ENCODE data around the gene C9orf57. TPM values are rescaled to one million over a fixed set of nuclear protein-coding genes. Genes with fewer than 3 reads are reported as not detected.

The C9orf57 gene
- total and polyA plus RNA-seq, 2 of the 13 experiments (the other 11 are each of a cell fraction or from before 2014, with no cell fraction given) = 0.09 TPM; not detected in 1

DNA sequence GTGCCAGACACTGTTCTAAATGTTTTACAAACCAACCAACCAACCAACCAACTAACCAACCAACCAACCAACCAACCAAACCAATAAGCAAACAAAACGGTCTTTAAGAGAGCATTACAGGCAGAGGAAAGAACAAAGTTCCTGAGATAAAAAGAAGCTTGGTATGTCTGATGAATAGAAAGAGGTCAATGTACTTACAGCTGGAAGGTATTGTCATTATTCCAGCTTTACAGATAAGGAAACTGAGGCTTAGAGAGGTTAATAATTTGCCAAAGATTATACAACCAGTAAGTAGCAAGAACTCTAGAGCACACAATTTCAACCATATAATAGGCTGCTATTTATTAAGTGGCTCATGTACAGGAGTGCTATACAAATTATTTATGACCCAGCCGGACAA lies 29.6 kb downstream of the C9orf57 start (continued):
- TF ChIP-seq, protein P1, sequence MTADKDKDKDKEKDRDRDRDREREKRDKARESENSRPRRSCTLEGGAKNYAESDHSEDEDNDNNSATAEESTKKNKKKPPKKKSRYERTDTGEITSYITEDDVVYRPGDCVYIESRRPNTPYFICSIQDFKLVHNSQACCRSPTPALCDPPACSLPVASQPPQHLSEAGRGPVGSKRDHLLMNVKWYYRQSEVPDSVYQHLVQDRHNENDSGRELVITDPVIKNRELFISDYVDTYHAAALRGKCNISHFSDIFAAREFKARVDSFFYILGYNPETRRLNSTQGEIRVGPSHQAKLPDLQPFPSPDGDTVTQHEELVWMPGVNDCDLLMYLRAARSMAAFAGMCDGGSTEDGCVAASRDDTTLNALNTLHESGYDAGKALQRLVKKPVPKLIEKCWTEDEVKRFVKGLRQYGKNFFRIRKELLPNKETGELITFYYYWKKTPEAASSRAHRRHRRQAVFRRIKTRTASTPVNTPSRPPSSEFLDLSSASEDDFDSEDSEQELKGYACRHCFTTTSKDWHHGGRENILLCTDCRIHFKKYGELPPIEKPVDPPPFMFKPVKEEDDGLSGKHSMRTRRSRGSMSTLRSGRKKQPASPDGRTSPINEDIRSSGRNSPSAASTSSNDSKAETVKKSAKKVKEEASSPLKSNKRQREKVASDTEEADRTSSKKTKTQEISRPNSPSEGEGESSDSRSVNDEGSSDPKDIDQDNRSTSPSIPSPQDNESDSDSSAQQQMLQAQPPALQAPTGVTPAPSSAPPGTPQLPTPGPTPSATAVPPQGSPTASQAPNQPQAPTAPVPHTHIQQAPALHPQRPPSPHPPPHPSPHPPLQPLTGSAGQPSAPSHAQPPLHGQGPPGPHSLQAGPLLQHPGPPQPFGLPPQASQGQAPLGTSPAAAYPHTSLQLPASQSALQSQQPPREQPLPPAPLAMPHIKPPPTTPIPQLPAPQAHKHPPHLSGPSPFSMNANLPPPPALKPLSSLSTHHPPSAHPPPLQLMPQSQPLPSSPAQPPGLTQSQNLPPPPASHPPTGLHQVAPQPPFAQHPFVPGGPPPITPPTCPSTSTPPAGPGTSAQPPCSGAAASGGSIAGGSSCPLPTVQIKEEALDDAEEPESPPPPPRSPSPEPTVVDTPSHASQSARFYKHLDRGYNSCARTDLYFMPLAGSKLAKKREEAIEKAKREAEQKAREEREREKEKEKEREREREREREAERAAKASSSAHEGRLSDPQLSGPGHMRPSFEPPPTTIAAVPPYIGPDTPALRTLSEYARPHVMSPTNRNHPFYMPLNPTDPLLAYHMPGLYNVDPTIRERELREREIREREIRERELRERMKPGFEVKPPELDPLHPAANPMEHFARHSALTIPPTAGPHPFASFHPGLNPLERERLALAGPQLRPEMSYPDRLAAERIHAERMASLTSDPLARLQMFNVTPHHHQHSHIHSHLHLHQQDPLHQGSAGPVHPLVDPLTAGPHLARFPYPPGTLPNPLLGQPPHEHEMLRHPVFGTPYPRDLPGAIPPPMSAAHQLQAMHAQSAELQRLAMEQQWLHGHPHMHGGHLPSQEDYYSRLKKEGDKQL (CRISPR knock-in tag; IDR thresholded peaks at IDR 0.05; ENCODE audit: low read depth) = no peak
- TF ChIP-seq JUND (CRISPR knock-in tag; IDR thresholded peaks at IDR 0.05) (no peak), ARID2 (CRISPR knock-in tag; IDR thresholded peaks at IDR 0.05; ENCODE audit: borderline replicate concordance) (no peak), SRSF1 (optimal IDR thresholded peaks at IDR 0.05; ENCODE audit: low read depth, low read length) (no peak), RFXANK (CRISPR knock-in tag; IDR thresholded peaks at IDR 0.05) (no peak)
- TF ChIP-seq, protein P2, sequence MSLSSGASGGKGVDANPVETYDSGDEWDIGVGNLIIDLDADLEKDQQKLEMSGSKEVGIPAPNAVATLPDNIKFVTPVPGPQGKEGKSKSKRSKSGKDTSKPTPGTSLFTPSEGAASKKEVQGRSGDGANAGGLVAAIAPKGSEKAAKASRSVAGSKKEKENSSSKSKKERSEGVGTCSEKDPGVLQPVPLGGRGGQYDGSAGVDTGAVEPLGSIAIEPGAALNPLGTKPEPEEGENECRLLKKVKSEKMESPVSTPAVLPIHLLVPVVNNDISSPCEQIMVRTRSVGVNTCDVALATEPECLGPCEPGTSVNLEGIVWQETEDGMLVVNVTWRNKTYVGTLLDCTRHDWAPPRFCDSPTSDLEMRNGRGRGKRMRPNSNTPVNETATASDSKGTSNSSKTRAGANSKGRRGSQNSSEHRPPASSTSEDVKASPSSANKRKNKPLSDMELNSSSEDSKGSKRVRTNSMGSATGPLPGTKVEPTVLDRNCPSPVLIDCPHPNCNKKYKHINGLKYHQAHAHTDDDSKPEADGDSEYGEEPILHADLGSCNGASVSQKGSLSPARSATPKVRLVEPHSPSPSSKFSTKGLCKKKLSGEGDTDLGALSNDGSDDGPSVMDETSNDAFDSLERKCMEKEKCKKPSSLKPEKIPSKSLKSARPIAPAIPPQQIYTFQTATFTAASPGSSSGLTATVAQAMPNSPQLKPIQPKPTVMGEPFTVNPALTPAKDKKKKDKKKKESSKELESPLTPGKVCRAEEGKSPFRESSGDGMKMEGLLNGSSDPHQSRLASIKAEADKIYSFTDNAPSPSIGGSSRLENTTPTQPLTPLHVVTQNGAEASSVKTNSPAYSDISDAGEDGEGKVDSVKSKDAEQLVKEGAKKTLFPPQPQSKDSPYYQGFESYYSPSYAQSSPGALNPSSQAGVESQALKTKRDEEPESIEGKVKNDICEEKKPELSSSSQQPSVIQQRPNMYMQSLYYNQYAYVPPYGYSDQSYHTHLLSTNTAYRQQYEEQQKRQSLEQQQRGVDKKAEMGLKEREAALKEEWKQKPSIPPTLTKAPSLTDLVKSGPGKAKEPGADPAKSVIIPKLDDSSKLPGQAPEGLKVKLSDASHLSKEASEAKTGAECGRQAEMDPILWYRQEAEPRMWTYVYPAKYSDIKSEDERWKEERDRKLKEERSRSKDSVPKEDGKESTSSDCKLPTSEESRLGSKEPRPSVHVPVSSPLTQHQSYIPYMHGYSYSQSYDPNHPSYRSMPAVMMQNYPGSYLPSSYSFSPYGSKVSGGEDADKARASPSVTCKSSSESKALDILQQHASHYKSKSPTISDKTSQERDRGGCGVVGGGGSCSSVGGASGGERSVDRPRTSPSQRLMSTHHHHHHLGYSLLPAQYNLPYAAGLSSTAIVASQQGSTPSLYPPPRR (CRISPR knock-in tag; IDR thresholded peaks at IDR 0.05; ENCODE audit: borderline replicate concordance) = no peak

Measured in HepG2 (cell line).